GM23338 (cell line): ENCODE data around the gene EMX1. TPM values are rescaled to one million over a fixed set of nuclear protein-coding genes. Genes with fewer than 3 reads are reported as not detected.

Experiments
- ATAC-seq: fragments of 200-7000 bp; cut with Tn5 transposase; 3 replicates; pipeline ENCODE4 v1.9.1; 2020
- DNase-seq: peaks from one replicate; pipeline ENCODE4 v3.0.0-alpha.2; 2015; ENCODE audit warnings: low spot score
- H2AFZ ChIP-seq: fragments of 200-600 bp; sonication (generic); 2 replicates; pipeline ENCODE4 v1.8.0; 2016; ENCODE audit warnings: antibody characterized with exemption, mild to moderate bottlenecking, moderate library complexity
- H3F3A ChIP-seq: fragments of 200-600 bp; sonication (generic); replicated peaks from 2 replicates; pipeline ENCODE4 v1.8.0; 2017; ENCODE audit warnings: antibody characterized with exemption, mixed run types, low read depth
- H3K27ac ChIP-seq: fragments of 200-600 bp; sonication (generic); 2 replicates; pipeline ENCODE4 v1.6.1; 2016; ENCODE audit warnings: low read depth
- H3K27me3 ChIP-seq: fragments of 200-600 bp; sonication (generic); 2 replicates; pipeline ENCODE4 v1.8.0; 2016; ENCODE audit warnings: mild to moderate bottlenecking, mixed run types, moderate library complexity; ENCODE audit not compliant: insufficient read depth
- H3K36me3 ChIP-seq: fragments of 200-600 bp; sonication (generic); 2 replicates; pipeline ENCODE4 v1.8.0; 2016; ENCODE audit warnings: mild to moderate bottlenecking; ENCODE audit not compliant: insufficient read depth
- H3K4me1 ChIP-seq: fragments of 200-600 bp; sonication (generic); 2 replicates; pipeline ENCODE4 v1.8.0; 2016; ENCODE audit warnings: mild to moderate bottlenecking, moderate library complexity; ENCODE audit not compliant: insufficient read depth
- H3K4me2 ChIP-seq: fragments of 200-600 bp; sonication (generic); 2 replicates; pipeline ENCODE4 v1.7.1; 2017; ENCODE audit warnings: mixed run types
- H3K4me3 ChIP-seq: fragments of 200-600 bp; sonication (generic); 2 replicates; pipeline ENCODE4 v1.6.1; 2016; ENCODE audit warnings: mixed run types
- H3K79me2 ChIP-seq: fragments of 200-600 bp; sonication (generic); replicated peaks from 2 replicates; pipeline ENCODE4 v1.8.0; 2017; ENCODE audit warnings: mild to moderate bottlenecking; ENCODE audit not compliant: insufficient read depth
- H3K9me2 ChIP-seq: fragments of 200-600 bp; sonication (generic); 2 replicates; pipeline ENCODE4 v1.8.0; 2017; ENCODE audit not compliant: insufficient read depth
- H4K20me1 ChIP-seq: fragments of 200-600 bp; sonication (generic); replicated peaks from 2 replicates; pipeline ENCODE4 v1.8.0; 2017; ENCODE audit warnings: mild to moderate bottlenecking; ENCODE audit not compliant: insufficient read depth
- H3K27ac Mint-ChIP-seq: 2 replicates; pipeline ENCODE4 v1.8.0; 2020; ENCODE audit warnings: inconsistent platforms, mild to moderate bottlenecking, moderate library complexity, mixed read lengths
- H3K27me3 Mint-ChIP-seq: 3 replicates; pipeline ENCODE4 v1.8.0; 2022; ENCODE audit warnings: low read depth, mild to moderate bottlenecking, moderate library complexity, mixed read lengths, inconsistent platforms; ENCODE audit not compliant: insufficient read depth, poor library complexity
- H3K36me3 Mint-ChIP-seq: 3 replicates; pipeline ENCODE4 v1.8.0; 2021; ENCODE audit warnings: low read depth, mild to moderate bottlenecking, inconsistent platforms, moderate library complexity, mixed read lengths
- H3K4me1 Mint-ChIP-seq: 3 replicates; pipeline ENCODE4 v1.8.0; 2020; ENCODE audit warnings: mild to moderate bottlenecking, inconsistent platforms, mixed read lengths
- H3K4me3 Mint-ChIP-seq: 3 replicates; pipeline ENCODE4 v1.8.0; 2021; ENCODE audit warnings: moderate library complexity, mild to moderate bottlenecking, inconsistent platforms, mixed read lengths
- H3K9me3 Mint-ChIP-seq: 3 replicates; pipeline ENCODE4 v1.8.0; 2020; ENCODE audit warnings: moderate library complexity, mild to moderate bottlenecking, inconsistent platforms, mixed read lengths
- CREB1 ChIP-seq: fragments of 250-450 bp; sonication (Bioruptor Pico); IDR thresholded peaks from 2 replicates; pipeline ENCODE4 v1.5.0; 2020; ENCODE audit warnings: low read depth, mild to moderate bottlenecking, moderate library complexity
- EZH2 ChIP-seq: fragments of 200-600 bp; sonication (generic); IDR thresholded peaks from one replicate; pipeline ENCODE4 v1.8.0; 2017; ENCODE audit warnings: antibody characterized with exemption, mild to moderate bottlenecking, low read depth; ENCODE audit not compliant: unreplicated experiment
- EZH2phosphoT487 ChIP-seq: fragments of 200-600 bp; sonication (generic); IDR thresholded peaks from one replicate; pipeline ENCODE4 v1.8.1; 2018; ENCODE audit warnings: antibody characterized with exemption; ENCODE audit not compliant: unreplicated experiment
- JUNB ChIP-seq: IDR thresholded peaks from one replicate; pipeline ENCODE4 v1.6.1; 2016; ENCODE audit warnings: antibody characterized with exemption; ENCODE audit not compliant: unreplicated experiment
- POLR2AphosphoS5 ChIP-seq: IDR thresholded peaks from 2 replicates; pipeline ENCODE4 v1.6.1; 2016; ENCODE audit warnings: antibody characterized with exemption, low read depth
- STAT1 ChIP-seq: IDR thresholded peaks from one replicate; pipeline ENCODE4 v1.6.1; 2016; ENCODE audit warnings: antibody characterized with exemption; ENCODE audit not compliant: unreplicated experiment
- ZNF114 ChIP-seq: fragments of 250-450 bp; sonication (Bioruptor Pico); IDR thresholded peaks from 2 replicates; pipeline ENCODE4 v1.5.0; 2020; ENCODE audit warnings: mild to moderate bottlenecking, moderate library complexity
- ZNF331 ChIP-seq: fragments of 250-450 bp; sonication (Bioruptor Pico); IDR thresholded peaks from 2 replicates; pipeline ENCODE4 v1.5.0; 2020; ENCODE audit warnings: low read depth, mild to moderate bottlenecking, moderate library complexity
- polyA plus RNA-seq: library from polyadenylated mRNA; unstranded; fragments of >200 nt; fragmentation: Nextera tagmentation; extraction: Ambion mirVana; gene quantifications from 2 replicates; pipeline ENCODE4 v1.2.1, GENCODE V29; 2016
- total RNA-seq: library from RNA; depleted of rRNA; stranded (reverse); fragments of >200 nt; shearing (Covaris generic); gene quantifications from 2 replicates; pipeline ENCODE4 v1.2.3, GENCODE V29; 2014
- TF ChIP-seq, protein P1 (sequence below): IDR thresholded peaks from one replicate; pipeline ENCODE4 v1.6.1; 2018; ENCODE audit warnings: antibody characterized with exemption; ENCODE audit not compliant: unreplicated experiment
- TF ChIP-seq, protein P2 (sequence below): IDR thresholded peaks from 2 replicates; pipeline ENCODE4 v1.6.1; 2016; ENCODE audit warnings: antibody characterized with exemption

The EMX1 gene
- total and polyA plus RNA-seq, 2 experiments from 2014 or later, result 3.9 to 7.9 TPM

DNA sequence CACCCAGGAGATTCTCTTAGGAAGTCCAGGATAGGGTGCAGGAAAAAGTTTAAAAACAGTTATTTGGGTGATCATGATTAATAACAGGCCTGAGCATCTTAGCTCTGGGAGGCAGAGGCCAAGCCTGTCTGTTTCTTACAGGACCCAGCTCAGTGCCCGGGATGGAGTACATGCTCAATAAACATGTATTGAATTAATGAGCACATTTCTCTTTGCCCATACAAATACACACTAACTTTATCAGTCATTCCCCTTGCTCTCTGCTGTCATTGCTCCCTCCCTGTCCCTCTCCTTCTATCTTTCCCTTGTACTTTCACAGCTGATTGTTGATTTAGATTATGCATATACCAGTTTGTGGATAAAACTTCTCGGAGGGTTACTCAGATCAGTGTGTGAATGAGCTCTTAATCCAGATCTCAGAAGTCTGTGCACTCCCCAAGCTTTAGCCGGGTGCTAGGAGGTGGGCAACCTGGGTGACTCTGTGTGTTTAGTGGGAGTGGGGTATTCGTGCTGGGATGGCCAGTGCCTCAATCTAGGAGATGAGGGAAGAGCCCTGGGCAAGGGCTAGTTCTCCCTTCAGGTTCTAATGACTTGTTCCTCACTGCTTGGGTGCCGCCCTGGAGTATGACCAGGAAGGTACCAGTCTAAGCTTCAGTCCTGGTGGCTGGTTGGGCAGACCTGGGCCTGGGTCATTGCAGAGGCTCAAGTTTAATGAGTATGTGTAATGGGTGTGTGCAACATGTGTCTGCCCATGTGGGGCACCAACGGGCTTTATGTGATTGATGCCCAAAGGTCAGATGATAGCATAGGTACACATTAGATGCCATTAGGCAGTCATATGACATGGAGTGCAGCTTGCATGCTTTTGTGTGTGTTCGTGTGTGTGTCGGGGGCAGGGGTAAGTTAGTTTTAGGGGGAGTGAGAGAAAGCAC is 10.6 kb downstream of the EMX1 start (continued):
- TF ChIP-seq, protein P1, sequence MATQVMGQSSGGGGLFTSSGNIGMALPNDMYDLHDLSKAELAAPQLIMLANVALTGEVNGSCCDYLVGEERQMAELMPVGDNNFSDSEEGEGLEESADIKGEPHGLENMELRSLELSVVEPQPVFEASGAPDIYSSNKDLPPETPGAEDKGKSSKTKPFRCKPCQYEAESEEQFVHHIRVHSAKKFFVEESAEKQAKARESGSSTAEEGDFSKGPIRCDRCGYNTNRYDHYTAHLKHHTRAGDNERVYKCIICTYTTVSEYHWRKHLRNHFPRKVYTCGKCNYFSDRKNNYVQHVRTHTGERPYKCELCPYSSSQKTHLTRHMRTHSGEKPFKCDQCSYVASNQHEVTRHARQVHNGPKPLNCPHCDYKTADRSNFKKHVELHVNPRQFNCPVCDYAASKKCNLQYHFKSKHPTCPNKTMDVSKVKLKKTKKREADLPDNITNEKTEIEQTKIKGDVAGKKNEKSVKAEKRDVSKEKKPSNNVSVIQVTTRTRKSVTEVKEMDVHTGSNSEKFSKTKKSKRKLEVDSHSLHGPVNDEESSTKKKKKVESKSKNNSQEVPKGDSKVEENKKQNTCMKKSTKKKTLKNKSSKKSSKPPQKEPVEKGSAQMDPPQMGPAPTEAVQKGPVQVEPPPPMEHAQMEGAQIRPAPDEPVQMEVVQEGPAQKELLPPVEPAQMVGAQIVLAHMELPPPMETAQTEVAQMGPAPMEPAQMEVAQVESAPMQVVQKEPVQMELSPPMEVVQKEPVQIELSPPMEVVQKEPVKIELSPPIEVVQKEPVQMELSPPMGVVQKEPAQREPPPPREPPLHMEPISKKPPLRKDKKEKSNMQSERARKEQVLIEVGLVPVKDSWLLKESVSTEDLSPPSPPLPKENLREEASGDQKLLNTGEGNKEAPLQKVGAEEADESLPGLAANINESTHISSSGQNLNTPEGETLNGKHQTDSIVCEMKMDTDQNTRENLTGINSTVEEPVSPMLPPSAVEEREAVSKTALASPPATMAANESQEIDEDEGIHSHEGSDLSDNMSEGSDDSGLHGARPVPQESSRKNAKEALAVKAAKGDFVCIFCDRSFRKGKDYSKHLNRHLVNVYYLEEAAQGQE, result no peak
- TF ChIP-seq EZH2phosphoT487, result no peak
- no peak for TF ChIP-seq JUNB
- TF ChIP-seq CREB1 (CRISPR knock-in tag), result no peak

DNA sequence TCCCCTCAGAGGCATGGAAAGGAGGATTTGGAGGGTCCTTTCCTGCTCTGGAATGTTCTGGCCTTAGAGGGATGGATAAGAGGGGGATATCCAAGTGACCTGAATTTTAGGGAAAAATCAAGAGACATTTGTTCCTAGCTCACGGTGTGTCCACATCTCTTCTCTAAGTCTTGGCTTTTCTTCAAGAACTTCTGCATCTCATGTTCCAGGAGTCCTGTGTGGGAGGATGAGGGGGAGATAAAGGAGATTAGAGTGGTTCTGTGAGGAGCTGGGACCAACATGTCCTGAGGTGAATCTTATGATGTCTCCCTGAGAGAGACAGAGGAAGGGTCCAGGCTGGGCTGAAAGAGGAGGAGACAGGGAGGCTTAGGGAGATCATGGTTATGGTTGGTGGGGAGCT is 11.7 kb downstream of the EMX1 start:
- H3K36me3 Mint-ChIP-seq, result no peaks in the 10 kb centered on the region; the same call in 2 of the 3 replicates
- DNase-seq, result no peak
- H4K20me1 ChIP-seq, result 0 out of 2 replicates have a peak, but pooled peaks cover 3% of the 10 kb centered on the region
- TF ChIP-seq EZH2, result no peak
- TF ChIP-seq, protein P2, sequence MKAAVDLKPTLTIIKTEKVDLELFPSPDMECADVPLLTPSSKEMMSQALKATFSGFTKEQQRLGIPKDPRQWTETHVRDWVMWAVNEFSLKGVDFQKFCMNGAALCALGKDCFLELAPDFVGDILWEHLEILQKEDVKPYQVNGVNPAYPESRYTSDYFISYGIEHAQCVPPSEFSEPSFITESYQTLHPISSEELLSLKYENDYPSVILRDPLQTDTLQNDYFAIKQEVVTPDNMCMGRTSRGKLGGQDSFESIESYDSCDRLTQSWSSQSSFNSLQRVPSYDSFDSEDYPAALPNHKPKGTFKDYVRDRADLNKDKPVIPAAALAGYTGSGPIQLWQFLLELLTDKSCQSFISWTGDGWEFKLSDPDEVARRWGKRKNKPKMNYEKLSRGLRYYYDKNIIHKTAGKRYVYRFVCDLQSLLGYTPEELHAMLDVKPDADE, result no peak
- TF ChIP-seq POLR2AphosphoS5, result no peak
- TF ChIP-seq ZNF331 (CRISPR knock-in tag), result no peak
- TF ChIP-seq, protein P1, result no peak
- no peak for TF ChIP-seq JUNB
- no peak for TF ChIP-seq EZH2phosphoT487
- TF ChIP-seq STAT1, result no peak
- no peak for TF ChIP-seq ZNF114 (CRISPR knock-in tag)
- no peak for TF ChIP-seq CREB1 (CRISPR knock-in tag)

More for the DNA sequence above, 11.7 kb downstream of the EMX1 start:
- Histone ChIP-seq H2AFZ (no peak overlapping the region), H3K27ac (no peak overlapping the region), H3K4me3 (no peak overlapping the region), H3K27me3 (peaks cover 79% of the 10 kb centered on the region), H3K79me2 (no peaks in the 10 kb centered on the region), H3K4me2 (no peak overlapping the region), H3K4me1 (peaks cover 28% of the 10 kb centered on the region), H3K9me2 (no peaks in the 10 kb centered on the region), H3F3A (peaks cover 13% of the 10 kb centered on the region; the same call in 1 of the 2 replicates), H3K36me3 (no peaks in the 10 kb centered on the region)
- ATAC-seq, result no peak
- Mint-ChIP-seq H3K9me3 (no peaks in the 10 kb centered on the region), H3K27me3 (peaks cover 4% of the 10 kb centered on the region), H3K4me1 (peaks cover 9% of the 10 kb centered on the region; the same call in 2 of the 3 replicates), H3K4me3 (no peak overlapping the region), H3K27ac (no peak overlapping the region)
